OCI-LY7 (cell line): ENCODE results near the gene ACD. TPM values are rescaled to one million over a fixed set of nuclear protein-coding genes. Genes with fewer than 3 reads are reported as not detected.

Source experiments
- BruUV-seq: library from RNA; stranded (reverse); fragments of 400-500 nt; replicated peaks from 2 replicates; lab custom pipeline; 2021; lab: Mats Ljungman, UMichigan
- CTCF ChIA-PET: fragments of 300-600 bp; sonication (Branson Sonifier 250); formaldehyde crosslinking; loops from one replicate; lab custom pipeline; 2022; ENCODE audit warnings: antibody characterized with exemption; ENCODE audit not compliant: unreplicated experiment; lab: Charles Lee
- POLR2A ChIA-PET: fragments of 300-600 bp; sonication (Branson Sonifier 250); formaldehyde crosslinking; loops from one replicate; lab custom pipeline; 2022; ENCODE audit warnings: antibody characterized with exemption; lab: Charles Lee
- DNase-seq: peaks from one replicate; pipeline ENCODE4 v3.0.0-alpha.2; 2015; ENCODE audit warnings: low spot score
- H2AFZ ChIP-seq: fragments of 200-600 bp; sonication (generic), shearing (Covaris generic); 2 replicates; pipeline ENCODE4 v1.6.1; 2014; ENCODE audit warnings: mild to moderate bottlenecking, antibody characterized with exemption, low read length, moderate library complexity
- H3K27ac ChIP-seq: fragments of 200-600 bp; sonication (generic); 2 replicates; pipeline ENCODE4 v1.5.1; 2014; ENCODE audit warnings: mixed run types, low read depth, mild to moderate bottlenecking, moderate library complexity, low read length, inconsistent platforms; ENCODE audit not compliant: poor library complexity, severe bottlenecking
- H3K36me3 ChIP-seq: fragments of 200-600 bp; sonication (generic); 2 replicates; pipeline ENCODE4 v1.6.1; 2014; ENCODE audit warnings: mild to moderate bottlenecking, antibody characterized with exemption, low read length, moderate library complexity, mixed read lengths; ENCODE audit not compliant: insufficient read depth
- H3K4me1 ChIP-seq: fragments of 200-600 bp; sonication (generic); 2 replicates; pipeline ENCODE4 v1.5.1; 2014; ENCODE audit warnings: mild to moderate bottlenecking, low read length; ENCODE audit not compliant: insufficient read depth, poor library complexity, severe bottlenecking
- H3K4me2 ChIP-seq: fragments of 200-600 bp; sonication (generic); 2 replicates; pipeline ENCODE4 v1.6.1; 2014; ENCODE audit warnings: mild to moderate bottlenecking, low read length
- H3K4me3 ChIP-seq: fragments of 200-600 bp; sonication (generic); 2 replicates; pipeline ENCODE4 v1.5.1; 2014; ENCODE audit warnings: mild to moderate bottlenecking, low read depth, low read length; ENCODE audit not compliant: poor library complexity, severe bottlenecking
- H3K79me2 ChIP-seq: fragments of 200-600 bp; sonication (generic); 2 replicates; pipeline ENCODE4 v1.6.1; 2016; ENCODE audit warnings: low read depth, mild to moderate bottlenecking, low read length, moderate library complexity, mixed read lengths; ENCODE audit not compliant: insufficient read depth
- H3K9me2 ChIP-seq: fragments of 200-600 bp; sonication (generic); 2 replicates; pipeline ENCODE4 v1.6.1; 2016; ENCODE audit warnings: mild to moderate bottlenecking, low read length, mixed read lengths; ENCODE audit not compliant: insufficient read depth
- H3K9me3 ChIP-seq: fragments of 200-600 bp; sonication (generic); 2 replicates; pipeline ENCODE4 v1.6.1; 2014; ENCODE audit warnings: mild to moderate bottlenecking, mixed run types, low read length, mixed read lengths
- H4K20me1 ChIP-seq: fragments of 200-600 bp; sonication (generic); 2 replicates; pipeline ENCODE4 v1.6.1; 2014; ENCODE audit warnings: mild to moderate bottlenecking, antibody characterized with exemption, low read length, moderate library complexity, mixed read lengths; ENCODE audit not compliant: insufficient read depth
- EZH2phosphoT487 ChIP-seq: fragments of 200-600 bp; sonication (generic); IDR thresholded peaks from 2 replicates; pipeline ENCODE4 v1.6.1; 2018; ENCODE audit warnings: low read depth, borderline replicate concordance, mild to moderate bottlenecking, mixed run types, antibody characterized with exemption, low read length, moderate library complexity, mixed read lengths
- intact Hi-C: fragments of 100-400 bp; cut with micrococcal nuclease; formaldehyde crosslinking; loops from one replicate; pipeline ENCODE4 v1.10.0; 2022; ENCODE audit not compliant: unreplicated experiment
- total RNA-seq, 2 experiments: library from RNA; depleted of rRNA in 1 of 2; stranded (reverse); fragments of >200 nt in 1 of 2; shearing (Covaris generic) in 1 of 2; gene quantifications; 2 replicates each; pipeline ENCODE4 v1.2.3, GENCODE V29; 2014 to 2022
- TF ChIP-seq, protein P1 (sequence below): fragments of 200-600 bp; sonication (generic); conservative IDR thresholded peaks from 2 replicates; pipeline ENCODE4 v1.5.1; 2014; ENCODE audit warnings: mild to moderate bottlenecking, antibody characterized with exemption, low read length, moderate library complexity, mixed read lengths

Gene ACD
- total RNA-seq, 2 experiments from 2014 or later, result 33.7 to 45.4 TPM

DNA sequence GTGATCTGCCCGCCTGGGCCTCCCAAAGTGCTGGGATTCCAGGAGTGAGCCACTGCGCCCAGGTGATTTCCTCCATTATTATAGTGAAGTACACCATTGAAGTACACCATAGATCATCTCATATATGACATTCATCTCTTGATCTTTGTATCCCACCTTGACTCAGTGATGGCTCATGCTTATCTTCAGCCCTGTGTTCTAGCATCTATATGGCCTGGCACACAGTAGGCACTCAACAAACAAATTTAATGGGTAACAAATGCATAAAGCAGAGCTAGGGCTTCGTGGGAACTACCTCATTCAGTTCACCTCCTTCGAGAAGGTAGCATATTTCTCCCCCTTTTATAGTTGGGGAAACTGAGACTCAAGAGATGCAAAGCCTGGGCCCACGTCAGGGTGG, 5.5 kb upstream of the ACD start:
- Histone ChIP-seq H3K4me1 (peaks cover 45% of the 10 kb centered on the region), H3K36me3 (no peaks in the 10 kb centered on the region), H3K9me3 (no peaks in the 10 kb centered on the region), H3K4me3 (peak overlapping the region; percentile 69), H4K20me1 (no peaks in the 10 kb centered on the region), H3K9me2 (no peaks in the 10 kb centered on the region), H3K79me2 (no peaks in the 10 kb centered on the region), H2AFZ (no peak overlapping the region), H3K4me2 (peak overlapping the region; percentile 93), H3K27ac (no peak overlapping the region)
- BruUV-seq, result no TSS peak
- TF ChIP-seq EZH2phosphoT487, result no peak
- TF ChIP-seq, protein P1, sequence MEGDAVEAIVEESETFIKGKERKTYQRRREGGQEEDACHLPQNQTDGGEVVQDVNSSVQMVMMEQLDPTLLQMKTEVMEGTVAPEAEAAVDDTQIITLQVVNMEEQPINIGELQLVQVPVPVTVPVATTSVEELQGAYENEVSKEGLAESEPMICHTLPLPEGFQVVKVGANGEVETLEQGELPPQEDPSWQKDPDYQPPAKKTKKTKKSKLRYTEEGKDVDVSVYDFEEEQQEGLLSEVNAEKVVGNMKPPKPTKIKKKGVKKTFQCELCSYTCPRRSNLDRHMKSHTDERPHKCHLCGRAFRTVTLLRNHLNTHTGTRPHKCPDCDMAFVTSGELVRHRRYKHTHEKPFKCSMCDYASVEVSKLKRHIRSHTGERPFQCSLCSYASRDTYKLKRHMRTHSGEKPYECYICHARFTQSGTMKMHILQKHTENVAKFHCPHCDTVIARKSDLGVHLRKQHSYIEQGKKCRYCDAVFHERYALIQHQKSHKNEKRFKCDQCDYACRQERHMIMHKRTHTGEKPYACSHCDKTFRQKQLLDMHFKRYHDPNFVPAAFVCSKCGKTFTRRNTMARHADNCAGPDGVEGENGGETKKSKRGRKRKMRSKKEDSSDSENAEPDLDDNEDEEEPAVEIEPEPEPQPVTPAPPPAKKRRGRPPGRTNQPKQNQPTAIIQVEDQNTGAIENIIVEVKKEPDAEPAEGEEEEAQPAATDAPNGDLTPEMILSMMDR, result no peak
- intact Hi-C loops, result no loop called here
- ChIA-PET CTCF (interaction anchor here (0.6 kb wide), 1 partner anchor 21 kb away, joined by 4 read pairs; the partner anchor contains the start of gene CARMIL2), POLR2A (no interaction called here)
- no peak for DNase-seq

DNA sequence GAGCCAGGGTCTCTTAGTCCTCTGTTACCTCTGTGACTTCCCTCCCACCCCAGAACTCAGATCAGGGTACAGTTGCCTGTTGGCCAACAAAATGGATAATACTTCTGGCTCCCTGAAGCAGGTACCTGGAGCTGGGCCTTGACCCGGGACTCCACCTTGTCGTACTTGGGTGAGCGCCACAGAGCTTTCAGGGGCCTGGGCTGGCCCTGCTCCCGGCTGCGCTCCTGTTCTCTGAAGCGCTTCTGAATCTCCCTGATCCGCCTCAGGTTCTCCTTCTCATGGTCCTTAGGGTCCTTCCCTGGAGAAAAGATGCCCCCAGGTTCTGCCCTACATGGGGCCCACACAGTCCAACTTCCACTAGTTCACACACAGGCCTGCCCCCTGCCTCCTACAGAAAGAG, 4.8 kb upstream of the ACD start:
- DNase-seq, result no peak
- Histone ChIP-seq H3K9me2 (no peaks in the 10 kb centered on the region), H3K4me2 (no peak overlapping the region), H2AFZ (no peak overlapping the region), H4K20me1 (no peaks in the 10 kb centered on the region), H3K4me1 (peaks cover 45% of the 10 kb centered on the region), H3K9me3 (no peaks in the 10 kb centered on the region), H3K36me3 (peaks cover 1% of the 10 kb centered on the region; the same call in 1 of the 2 replicates), H3K4me3 (no peak overlapping the region), H3K27ac (no peak overlapping the region), H3K79me2 (no peaks in the 10 kb centered on the region)
- intact Hi-C loops, result no loop called here
- ChIA-PET POLR2A (no interaction called here), CTCF (no interaction called here)
- BruUV-seq, result no TSS peak
- TF ChIP-seq, protein P1, result no peak
- TF ChIP-seq EZH2phosphoT487, result no peak

DNA sequence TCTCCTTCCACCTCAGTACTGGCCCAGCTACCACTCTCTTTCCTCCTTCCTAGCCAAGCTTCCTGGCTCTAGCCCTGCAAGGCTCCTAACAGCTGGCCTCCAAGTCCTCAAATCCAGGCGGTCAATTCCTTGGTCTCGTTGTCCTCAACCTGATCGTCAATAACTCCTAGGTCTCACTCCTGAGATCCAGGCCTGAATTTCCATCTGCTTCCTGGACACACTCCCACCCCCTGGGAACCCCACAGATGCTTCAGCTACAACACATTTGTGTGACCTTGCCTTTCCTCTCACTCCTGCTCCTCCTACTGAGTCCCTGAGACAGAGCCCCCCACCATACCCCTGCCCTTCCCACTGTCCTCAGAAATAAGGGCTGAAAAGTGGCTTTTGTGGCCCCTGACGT, 4.2 kb upstream of the ACD start:
- no peak for DNase-seq
- H3K4me3 ChIP-seq, result no peak overlapping the region
- CTCF ChIA-PET, result no interaction called here

More for the DNA sequence above, 4.2 kb upstream of the ACD start:
- H4K20me1 ChIP-seq, result 0 out of 2 replicates have a peak, but pooled peaks cover 2% of the 10 kb centered on the region
- no peak overlapping the region for H3K27ac ChIP-seq
- H3K9me3 ChIP-seq, result no peaks in the 10 kb centered on the region
- peaks cover 42% of the 10 kb centered on the region for H3K4me1 ChIP-seq
- no peak overlapping the region for H3K4me2 ChIP-seq
- peaks cover 5% of the 10 kb centered on the region; the same call in 1 of the 2 replicates for H3K79me2 ChIP-seq
- no TSS peak for BruUV-seq
- H2AFZ ChIP-seq, result no peak overlapping the region
- POLR2A ChIA-PET, result no interaction called here
- TF ChIP-seq EZH2phosphoT487, result no peak
- TF ChIP-seq, protein P1, result no peak
- H3K9me2 ChIP-seq, result no peaks in the 10 kb centered on the region
- peaks cover 6% of the 10 kb centered on the region; the same call in 1 of the 2 replicates for H3K36me3 ChIP-seq
- intact Hi-C loops, result no loop called here
